Brain microvascular endothelial cell (primary cell): ENCODE measurements around the gene ADH7.
A peak's percentile ranks its signal among the peaks of the same experiment; 100 is the strongest.

Experiments
- DNase-seq: peaks from one replicate; pipeline ENCODE4 v3.0.0-alpha.2; 2020
- H3K27ac ChIP-seq: fragments of 250-450 bp; sonication (Bioruptor Pico); 2 replicates; pipeline ENCODE4 v1.5.1; 2020; ENCODE audit warnings: mild to moderate bottlenecking, moderate library complexity
- H3K27me3 ChIP-seq: fragments of 250-450 bp; sonication (Bioruptor Pico); replicated peaks from 2 replicates; pipeline ENCODE4 v1.5.1; 2020; ENCODE audit warnings: mild to moderate bottlenecking
- H3K36me3 ChIP-seq: fragments of 250-450 bp; sonication (Bioruptor Pico); replicated peaks from 2 replicates; pipeline ENCODE4 v1.5.1; 2020; ENCODE audit warnings: mild to moderate bottlenecking
- H3K4me3 ChIP-seq: 2 replicates; pipeline ENCODE4 v1.5.1; 2011; ENCODE audit warnings: low read depth, mild to moderate bottlenecking, control low read depth, low read length, moderate library complexity
- CTCF ChIP-seq: IDR thresholded peaks from 2 replicates; pipeline ENCODE4 v1.5.1; 2011; ENCODE audit warnings: low read depth, mild to moderate bottlenecking, moderate library complexity, low read length, control low read depth, inconsistent platforms; ENCODE audit errors: missing control alignments
- in situ Hi-C: cut with HindIII; loops from 2 replicates; pipeline ENCODE4 v1.10.0; 2017; ENCODE audit warnings: low sequenced_read_pairs, low pct_ligation_motif_present

The ADH7 gene

GRCh38 chr4:99383833-99384392, 51.2 kb downstream of the ADH7 start:
- Histone ChIP-seq H3K4me3 (no peak overlapping the region), H3K27ac (no peak overlapping the region), H3K36me3 (no peaks in the 10 kb centered on the region), H3K27me3 (no peaks in the 10 kb centered on the region)
- DNase-seq = no peak
- in situ Hi-C loops = no loop called here
- TF ChIP-seq CTCF = no peak

DNA sequence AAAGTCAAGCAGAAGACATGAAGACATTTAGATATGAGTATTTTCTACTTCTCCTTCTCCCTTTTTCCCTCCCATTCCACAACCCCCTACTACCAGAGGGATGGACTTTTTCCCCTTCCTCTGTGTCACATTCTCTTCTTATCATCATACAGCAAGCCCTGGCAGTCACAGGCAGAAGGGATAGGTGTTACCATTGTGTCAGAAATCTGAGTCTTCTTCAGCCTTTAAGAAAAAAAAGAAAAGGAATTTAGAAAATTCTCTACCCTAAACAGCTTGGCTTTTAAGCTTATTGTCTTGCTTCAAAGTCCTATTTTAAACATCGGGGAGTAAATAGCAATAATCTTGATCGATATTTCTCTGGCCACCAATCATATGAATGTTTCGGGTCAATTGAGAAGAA, 51.7 kb downstream of the ADH7 start:
- no peak overlapping the region for H3K27ac ChIP-seq
- in situ Hi-C loops = no loop called here
- DNase-seq = no peak
- H3K36me3 ChIP-seq = no peaks in the 10 kb centered on the region
- H3K27me3 ChIP-seq = no peaks in the 10 kb centered on the region
- no peak for TF ChIP-seq CTCF
- no peak overlapping the region for H3K4me3 ChIP-seq

DNA sequence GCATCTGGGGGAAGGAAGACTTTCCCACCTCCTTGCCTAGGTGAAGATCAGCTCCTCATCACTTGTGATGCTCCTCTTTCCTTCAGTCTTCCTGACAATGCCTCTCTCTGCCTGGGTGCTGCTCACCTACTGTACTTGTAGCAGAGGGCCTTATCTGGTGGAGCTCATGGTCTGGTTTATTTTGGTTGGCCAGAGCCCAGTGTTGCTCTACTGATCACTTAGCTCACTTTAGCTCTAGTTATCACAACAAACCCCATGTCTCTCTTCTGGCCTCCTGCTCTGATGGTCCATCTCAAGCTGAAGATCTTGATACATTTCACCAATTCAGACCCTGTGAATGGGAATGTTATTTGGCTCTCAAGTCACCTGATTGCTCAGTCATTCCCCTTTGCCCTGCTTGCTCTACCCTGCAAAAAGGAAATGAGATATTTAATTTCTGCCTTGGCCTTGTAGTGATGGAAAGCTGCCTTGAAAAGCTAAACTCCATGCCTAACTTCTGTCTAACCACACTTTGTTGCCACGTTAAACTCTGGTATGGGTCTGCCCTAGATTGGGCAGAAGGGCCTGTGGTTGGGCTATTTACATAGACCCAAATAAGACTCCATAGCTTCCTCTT, 52.3 kb downstream of the ADH7 start:
- H3K27me3 ChIP-seq = no peaks in the 10 kb centered on the region
- peak; percentile 39 for DNase-seq
- in situ Hi-C loops = no loop called here
- no peaks in the 10 kb centered on the region for H3K36me3 ChIP-seq
- H3K4me3 ChIP-seq = no peak overlapping the region
- no peak for TF ChIP-seq CTCF
- no peak overlapping the region for H3K27ac ChIP-seq

GRCh38 chr4:99381588-99382175, 53.5 kb downstream of the ADH7 start:
- TF ChIP-seq CTCF = no peak
- H3K27ac ChIP-seq = no peak overlapping the region
- DNase-seq = no peak
- H3K36me3 ChIP-seq = no peaks in the 10 kb centered on the region
- no peaks in the 10 kb centered on the region for H3K27me3 ChIP-seq
- H3K4me3 ChIP-seq = no peak overlapping the region
- in situ Hi-C loops = no loop called here

GRCh38 chr4:99379571-99379970, 55.6 kb downstream of the ADH7 start:
- TF ChIP-seq CTCF = no peak
- H3K27me3 ChIP-seq = no peaks in the 10 kb centered on the region
- no peak for DNase-seq

GRCh38 chr4:99378876-99379275, 56.3 kb downstream of the ADH7 start:
- Histone ChIP-seq H3K27ac (no peak overlapping the region), H3K36me3 (no peaks in the 10 kb centered on the region), H3K27me3 (no peaks in the 10 kb centered on the region), H3K4me3 (no peak overlapping the region)
- DNase-seq = no peak
- TF ChIP-seq CTCF = no peak
- in situ Hi-C loops = no loop called here

More at GRCh38 chr4:99379571-99379970, 55.6 kb downstream of the ADH7 start:
- H3K36me3 ChIP-seq = no peaks in the 10 kb centered on the region
- no peak overlapping the region for H3K27ac ChIP-seq
- H3K4me3 ChIP-seq = no peak overlapping the region
- in situ Hi-C loops = no loop called here
